Esophagus squamous epithelium (tissue), 5 donors: Measurements from ENCODE around the gene BCAT1. TPM values are rescaled to one million over a fixed set of nuclear protein-coding genes. Genes with fewer than 3 reads are reported as not detected.
A peak's percentile ranks its signal among the peaks of the same experiment; 100 is the strongest.

Experiments used
- DNase-seq: peaks from one replicate; lab custom pipeline; 2025; lab: John Stamatoyannopoulos, UW
- H3K27ac ChIP-seq, 4 donors: fragments of 200-600 bp; sonication (generic); one replicate each; pipeline ENCODE4 v1.5.1; 2016 to 2019; ENCODE audit warnings: mild to moderate bottlenecking in 1 of 4
- H3K27me3 ChIP-seq, 4 donors: fragments of 200-600 bp; sonication (generic); 1 replicate in 3 of 4; 2 replicates in 1 of 4; pipeline versions ENCODE4 v1.5.1 to v1.6.0; 2017 to 2021; ENCODE audit warnings: antibody characterized with exemption in 1 of 4
- H3K36me3 ChIP-seq, 3 donors: fragments of 200-600 bp; sonication (generic); one replicate each; pipeline ENCODE4 v1.5.1; 2016 to 2019
- H3K4me1 ChIP-seq, 3 donors: fragments of 200-600 bp; sonication (generic); one replicate each; pipeline ENCODE4 v1.5.1; 2017 to 2019
- H3K4me3 ChIP-seq, 4 donors: fragments of 200-600 bp; sonication (generic); 1 replicate in 3 of 4; 2 replicates in 1 of 4; pipeline ENCODE4 v1.5.1; 2016 to 2019; ENCODE audit warnings: mild to moderate bottlenecking in 2 of 4, moderate library complexity in 1 of 4
- H3K9me3 ChIP-seq, 3 donors: fragments of 200-600 bp; sonication (generic); one replicate each; pipeline ENCODE4 v1.5.1; 2016 to 2019
- CTCF ChIP-seq, 6 experiments: fragments of 450-650 bp in 4 of 6; fragments of 200-600 bp in 2 of 6; sonication (generic) in 2 of 6; IDR thresholded peaks; one replicate each; pipeline ENCODE4 v1.5.1; 2016 to 2019; ENCODE audit warnings: antibody characterized with exemption in 6 of 6, mild to moderate bottlenecking in 4 of 6, moderate library complexity in 4 of 6
- POLR2A ChIP-seq, 4 donors: fragments of 450-650 bp; IDR thresholded peaks; one replicate each; pipeline ENCODE4 v1.6.1; 2017; ENCODE audit warnings: antibody characterized with exemption in 4 of 4, mild to moderate bottlenecking in 4 of 4, moderate library complexity in 3 of 4
- WGBS, 2 donors: methylation state at CpG; one replicate each; pipeline ENCODE4 v1.1.5; 2018; 5-methylcytosine and 5-hydroxymethylcytosine counted together
- intact Hi-C: fragments of 100-400 bp; cut with DNase I; formaldehyde crosslinking; loops from one replicate; pipeline ENCODE4 v1.15.0; 2022
- total RNA-seq, 4 donors: library from RNA; depleted of rRNA; stranded (reverse); fragments of >200 nt; gene quantifications; one replicate each; pipeline ENCODE4 v1.1.0, GENCODE V29; 2016
- donor health status: DM: yes; HTN: yes; CAD: no.

Gene BCAT1
- total RNA-seq, 4 donors from 2014 or later, result 0.87 to 28.3 (median 9.6) TPM

GRCh38 chr12:24996102-24996797, 47.3 kb upstream of the BCAT1 start:
- WGBS, 2 donors, result 76% methylated on average over 8 of the region's 8 CpGs
- intact Hi-C loops, result no loop called here
- Histone ChIP-seq H3K36me3 (no peaks in the 10 kb centered on the region), H3K4me3 (no peak overlapping the region), H3K27me3 (no peaks in the 10 kb centered on the region), H3K27ac (no peak overlapping the region), H3K9me3 (no peaks in the 10 kb centered on the region), H3K4me1 (peaks cover 0 to 40% (median 4%) of the 10 kb centered on the region in 3 donors)
- DNase-seq, result no peak
- TF ChIP-seq CTCF (IDR thresholded peaks at IDR 0.05), result no peak
- TF ChIP-seq POLR2A (IDR thresholded peaks at IDR 0.05), result no peak

- Histone ChIP-seq H3K4me1 (peaks cover 0 to 19% (median 4%) of the 10 kb centered on the region in 3 donors), H3K36me3 (no peaks in the 10 kb centered on the region), H3K9me3 (no peaks in the 10 kb centered on the region), H3K27me3 (no peaks in the 10 kb centered on the region), H3K27ac (no peak overlapping the region), H3K4me3 (no peak overlapping the region)
- no peak for TF ChIP-seq POLR2A (IDR thresholded peaks at IDR 0.05)
- no peak for TF ChIP-seq CTCF (IDR thresholded peaks at IDR 0.05)
- intact Hi-C loops, result no loop called here
- 91 to 95% methylated on average over 4 of the region's 4 CpGs for WGBS, 2 donors
- no peak for DNase-seq
Measured at GRCh38 chr12:24993793-24994192, 44.9 kb upstream of the BCAT1 start.

- 33 to 42% methylated on average over 9 of the region's 9 CpGs for WGBS, 2 donors
- intact Hi-C loops, result no loop called here
Measured at GRCh38 chr12:24991209-24992049, 42.5 kb upstream of the BCAT1 start.

GRCh38 chr12:24989216-24989615, 40.3 kb upstream of the BCAT1 start:
- 77 to 83% methylated on average over 2 of the region's 2 CpGs for WGBS, 2 donors
- H3K36me3 ChIP-seq, result no peaks in the 10 kb centered on the region
- no peak overlapping the region for H3K4me3 ChIP-seq
- intact Hi-C loops, result loop anchor here (5.0 kb wide), 1 partner anchor 143 kb away; no protein-coding TSS in a partner anchor
- TF ChIP-seq CTCF (IDR thresholded peaks at IDR 0.05) (no peak), POLR2A (IDR thresholded peaks at IDR 0.05) (no peak)
- H3K27me3 ChIP-seq, result no peaks in the 10 kb centered on the region
- no peak for DNase-seq
- H3K9me3 ChIP-seq, result no peaks in the 10 kb centered on the region
- H3K4me1 ChIP-seq, result no peaks in the 10 kb centered on the region
- no peak overlapping the region for H3K27ac ChIP-seq

More at GRCh38 chr12:24991209-24992049, 42.5 kb upstream of the BCAT1 start:
- Histone ChIP-seq H3K4me3 (no peak overlapping the region), H3K36me3 (no peaks in the 10 kb centered on the region), H3K9me3 (no peaks in the 10 kb centered on the region), H3K27ac (no peak overlapping the region), H3K27me3 (no peaks in the 10 kb centered on the region), H3K4me1 (no peaks in the 10 kb centered on the region)
- TF ChIP-seq POLR2A (IDR thresholded peaks at IDR 0.05) (no peak), CTCF (IDR thresholded peaks at IDR 0.05) (peak; percentile 36 to 82 (median 72))
- DNase-seq, result no peak

- TF ChIP-seq POLR2A (IDR thresholded peaks at IDR 0.05) (no peak), CTCF (IDR thresholded peaks at IDR 0.05) (no peak)
- no peaks in the 10 kb centered on the region for H3K36me3 ChIP-seq
- no peak overlapping the region for H3K4me3 ChIP-seq
- peaks cover 0 to 3% (median 0%) of the 10 kb centered on the region in 3 donors for H3K9me3 ChIP-seq
- intact Hi-C loops, result no loop called here
- DNase-seq, result no peak
- no peak overlapping the region for H3K27ac ChIP-seq
- WGBS, 2 donors, result 83 to 100% methylated on average over 1 of the region's 1 CpG
- no peaks in the 10 kb centered on the region for H3K4me1 ChIP-seq
- H3K27me3 ChIP-seq, result no peaks in the 10 kb centered on the region
Measured at GRCh38 chr12:24982250-24982649, 33.3 kb upstream of the BCAT1 start.
